K562 (cell line): ENCODE results near the gene SLC7A4. TPM values are rescaled to one million over a fixed set of nuclear protein-coding genes. Genes with fewer than 3 reads are reported as not detected.

ENCODE experiments used
- ARID4B ChIP-seq: sonication (generic); formaldehyde crosslinking; IDR thresholded peaks from 2 replicates; pipeline ENCODE4 v1.8.0; 2022; ENCODE audit warnings: mild to moderate bottlenecking, missing genetic modification reagents
- ATF4 ChIP-seq: fragments of 450-650 bp; formaldehyde crosslinking; IDR thresholded peaks from 2 replicates; pipeline ENCODE4 v1.4.0; 2022; ENCODE audit warnings: mild to moderate bottlenecking, moderate library complexity
- CC2D1A ChIP-seq: fragments of 450-650 bp; IDR thresholded peaks from 2 replicates; pipeline ENCODE4 v1.6.1; 2017; ENCODE audit warnings: mild to moderate bottlenecking
- EHMT2 ChIP-seq: fragments of 450-650 bp; IDR thresholded peaks from 2 replicates; pipeline ENCODE4 v1.6.1; 2018; ENCODE audit warnings: antibody characterized with exemption
- HNRNPL ChIP-seq: fragments of 200-400 bp; formaldehyde crosslinking; IDR thresholded peaks from 2 replicates; pipeline ENCODE4 v1.6.1; 2017; ENCODE audit warnings: low read depth, mild to moderate bottlenecking, low read length
- JUND ChIP-seq, 2 experiments: IDR thresholded peaks; 2 replicates in 1 of 2; 3 replicates in 1 of 2; pipeline ENCODE4 v1.6.1; 2011; ENCODE audit warnings: borderline replicate concordance in 2 of 2, low read depth in 2 of 2, low read length in 2 of 2, improper control_type of control experiment in 1 of 2, missing biosample characterization in 1 of 2, missing genetic modification characterization in 1 of 2, missing genetic modification reagents in 1 of 2
- MYBL2 ChIP-seq, 2 experiments: fragments of 450-650 bp in 1 of 2; sonication (generic) in 1 of 2; formaldehyde crosslinking in 1 of 2; IDR thresholded peaks; 2 replicates each; pipeline versions ENCODE4 v1.6.1 to v1.8.1; 2017 to 2022; ENCODE audit warnings: borderline replicate concordance in 1 of 2, inconsistent platforms in 1 of 2, low read depth in 1 of 2, mild to moderate bottlenecking in 1 of 2, missing genetic modification reagents in 1 of 2, moderate library complexity in 1 of 2
- NONO ChIP-seq, 2 experiments: fragments of 200-400 bp in 1 of 2; fragments of 450-650 bp in 1 of 2; formaldehyde crosslinking in 1 of 2; IDR thresholded peaks; 2 replicates each; pipeline ENCODE4 v1.6.1; 2017; ENCODE audit warnings: low read depth in 2 of 2, mild to moderate bottlenecking in 2 of 2, moderate library complexity in 2 of 2, low read length in 1 of 2
- NR1H2 ChIP-seq: sonication (generic); formaldehyde crosslinking; IDR thresholded peaks from 2 replicates; pipeline ENCODE4 v1.4.0; 2020; ENCODE audit warnings: mild to moderate bottlenecking, missing genetic modification reagents
- PPARD ChIP-seq: fragments of 250-450 bp; sonication (Bioruptor Pico); IDR thresholded peaks from 2 replicates; pipeline ENCODE4 v1.8.0; 2022; ENCODE audit warnings: inconsistent platforms, mild to moderate bottlenecking, moderate library complexity
- RBFOX2 ChIP-seq: fragments of 200-400 bp; formaldehyde crosslinking; IDR thresholded peaks from 2 replicates; pipeline ENCODE4 v1.6.1; 2017; ENCODE audit warnings: low read depth, mild to moderate bottlenecking, low read length, moderate library complexity
- RREB1 ChIP-seq: fragments of 250-450 bp; sonication (Bioruptor Pico); IDR thresholded peaks from 2 replicates; pipeline ENCODE4 v1.4.0; 2020
- ZKSCAN3 ChIP-seq: fragments of 250-450 bp; sonication (Bioruptor Pico); IDR thresholded peaks from 2 replicates; pipeline ENCODE4 v1.4.0; 2020
- ZNF511 ChIP-seq: sonication (generic); formaldehyde crosslinking; IDR thresholded peaks from 2 replicates; pipeline ENCODE4 v1.8.0; 2022; ENCODE audit warnings: mild to moderate bottlenecking, missing genetic modification reagents
- ZNF766 ChIP-seq: fragments of 200-800 bp; sonication (Bioruptor generic); conservative IDR thresholded peaks from 2 replicates; pipeline ENCODE4 v1.6.1; 2016; ENCODE audit warnings: missing genetic modification characterization, missing compliant biosample characterization
- polyA plus RNA-seq, 8 experiments: library from polyadenylated mRNA; depleted of rRNA in 4 of 8; stranded (reverse) in 5 of 8; unstranded in 3 of 8; fragments of >200 nt; fragmentation: Nextera tagmentation in 2 of 8; fragmentation: Illumina TruSeq in 1 of 8; extraction: Ambion mirVana in 2 of 8; extraction: Trizol in 1 of 8; gene quantifications; 2 replicates each; pipeline versions ENCODE4 v1.2.1 to v1.2.3, GENCODE V29; 2011 to 2014; ENCODE audit warnings: inconsistent platforms in 1 of 8, missing spikeins in 1 of 8
- total RNA-seq, 7 experiments: library from RNA; depleted of rRNA in 6 of 7; stranded (reverse); fragments of >200 nt in 6 of 7; fragmentation: Illumina TruSeq in 2 of 7; extraction: Trizol in 2 of 7; gene quantifications; 2 replicates each; pipeline versions ENCODE4 v1.2.1 to v1.2.3, GENCODE V29; 2011 to 2021; ENCODE audit warnings: low replicate concordance in 1 of 7

Gene SLC7A4
- total and polyA plus RNA-seq, 9 of the 15 experiments (the other 6 are each of a cell fraction or from before 2014, with no cell fraction given) = not detected

- no peak for TF ChIP-seq ZKSCAN3 (CRISPR knock-in tag)
- no peak for TF ChIP-seq NONO (IDR thresholded peaks at IDR 0.05; ENCODE audit: low read depth in 2 of 2, low read length in 1 of 2)
- no peak for TF ChIP-seq PPARD (CRISPR knock-in tag)
- no peak for TF ChIP-seq EHMT2
- no peak for TF ChIP-seq HNRNPL
- no peak for TF ChIP-seq ZNF766 (CRISPR knock-in tag)
- TF ChIP-seq MYBL2 (IDR thresholded peaks at IDR 0.05; ENCODE audit: low read depth) = no peak
- no peak for TF ChIP-seq MYBL2 (CRISPR knock-in tag; IDR thresholded peaks at IDR 0.05; ENCODE audit: borderline replicate concordance)
- TF ChIP-seq ATF4 (CRISPR knock-in tag) = no peak
- TF ChIP-seq ARID4B = no peak
- TF ChIP-seq RREB1 (CRISPR knock-in tag) = no peak
- TF ChIP-seq RBFOX2 = no peak
- TF ChIP-seq JUND (IDR thresholded peaks at IDR 0.05; ENCODE audit: borderline replicate concordance, low read depth, low read length) = no peak
- TF ChIP-seq JUND (tag; IDR thresholded peaks at IDR 0.05; ENCODE audit: borderline replicate concordance, low read depth, low read length) = no peak
- no peak for TF ChIP-seq ZNF511 (CRISPR knock-in tag)
- TF ChIP-seq CC2D1A = no peak
- no peak for TF ChIP-seq NR1H2
Measured at GRCh38 chr22:21043860-21044535, 11.6 kb upstream of the SLC7A4 start (continued).
